ENCODE data around the gene LDHAL6A.

The LDHAL6A gene

GRCh38 chr11:18466402-18466801, 10.7 kb downstream of the LDHAL6A start:
- no peak for DNase-seq
- TF ChIP-seq POLR2A (IDR thresholded peaks at IDR 0.05; ENCODE audit: low read length) (no peak), GATA1 (IDR thresholded peaks at IDR 0.05; ENCODE audit: low read depth, low read length) (no peak)

DNA sequence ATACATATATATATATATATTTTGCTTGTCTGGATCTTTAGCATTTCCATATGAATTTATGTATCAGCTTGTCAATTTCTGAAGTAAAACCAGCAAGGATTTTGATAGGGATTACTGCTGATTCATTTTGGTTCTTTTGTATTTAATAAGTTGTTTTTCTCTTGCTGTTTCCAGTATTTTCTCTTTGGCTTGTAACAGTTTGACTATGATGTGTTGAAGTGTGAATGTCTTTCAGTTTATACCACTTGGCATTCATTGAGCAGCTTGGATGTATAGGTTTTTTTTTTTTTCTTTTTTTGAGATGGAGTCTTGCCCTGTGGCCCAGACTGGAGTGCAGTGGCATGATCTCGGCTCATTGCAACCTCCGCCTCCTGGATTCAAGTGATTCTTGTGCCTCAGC, 12.4 kb downstream of the LDHAL6A start:
- DNase-seq, result no peak
- TF ChIP-seq POLR2A (IDR thresholded peaks at IDR 0.05; ENCODE audit: low read length) (no peak), GATA1 (IDR thresholded peaks at IDR 0.05; ENCODE audit: low read depth, low read length) (no peak)

GRCh38 chr11:18468961-18469360, 13.3 kb downstream of the LDHAL6A start:
- TF ChIP-seq GATA1 (IDR thresholded peaks at IDR 0.05; ENCODE audit: low read depth, low read length) (no peak), POLR2A (IDR thresholded peaks at IDR 0.05; ENCODE audit: low read length) (no peak)
- no peak for DNase-seq

- DNase-seq, result no peak
- TF ChIP-seq POLR2A (IDR thresholded peaks at IDR 0.05; ENCODE audit: low read length), result no peak
- no peak for TF ChIP-seq GATA1 (IDR thresholded peaks at IDR 0.05; ENCODE audit: low read depth, low read length)
Observed at GRCh38 chr11:18471995-18472394, 16.3 kb downstream of the LDHAL6A start.

- DNase-seq, result no peak
- TF ChIP-seq POLR2A (IDR thresholded peaks at IDR 0.05; ENCODE audit: low read length) (no peak), GATA1 (IDR thresholded peaks at IDR 0.05; ENCODE audit: low read depth, low read length) (no peak)
Observed at GRCh38 chr11:18472587-18472986, 16.9 kb downstream of the LDHAL6A start.

GRCh38 chr11:18479063-18479462, 23.4 kb downstream of the LDHAL6A start:
- no peak for DNase-seq

DNA sequence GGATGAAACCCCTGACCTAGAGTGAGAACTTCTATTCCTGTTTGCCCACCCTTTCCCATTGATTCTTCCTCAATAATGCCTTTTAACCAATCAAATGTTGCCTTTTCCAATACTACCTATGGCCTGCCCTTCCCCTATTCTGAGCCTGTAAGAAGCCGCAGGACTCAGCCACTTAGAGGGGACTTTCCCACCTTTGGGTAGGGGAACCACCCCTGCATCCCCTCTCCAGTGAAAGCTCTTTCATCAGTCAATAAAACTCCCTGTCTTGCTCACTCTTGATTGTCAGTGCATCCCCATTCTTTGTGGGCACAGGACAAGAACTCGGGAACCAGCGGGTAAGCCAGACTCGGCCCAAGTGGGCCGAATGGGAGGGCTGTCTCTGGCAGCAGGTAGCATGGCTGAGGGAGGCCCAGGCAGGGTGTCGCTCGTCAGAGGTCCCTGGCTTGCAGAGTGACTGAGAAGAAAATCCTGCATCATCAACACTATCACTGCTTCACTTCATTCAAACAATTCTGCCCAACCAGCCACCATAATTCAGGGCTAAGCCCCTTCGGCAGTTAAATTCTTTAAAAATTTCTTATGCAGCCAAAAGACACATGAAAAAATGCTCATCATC, 30.4 kb downstream of the LDHAL6A start:
- no peak for DNase-seq
- TF ChIP-seq GATA1 (IDR thresholded peaks at IDR 0.05; ENCODE audit: low read depth, low read length) (no peak), POLR2A (IDR thresholded peaks at IDR 0.05; ENCODE audit: low read length) (no peak)

More at GRCh38 chr11:18479063-18479462, 23.4 kb downstream of the LDHAL6A start:
- TF ChIP-seq POLR2A (IDR thresholded peaks at IDR 0.05; ENCODE audit: low read length) (no peak), GATA1 (IDR thresholded peaks at IDR 0.05; ENCODE audit: low read depth, low read length) (no peak)

DNA sequence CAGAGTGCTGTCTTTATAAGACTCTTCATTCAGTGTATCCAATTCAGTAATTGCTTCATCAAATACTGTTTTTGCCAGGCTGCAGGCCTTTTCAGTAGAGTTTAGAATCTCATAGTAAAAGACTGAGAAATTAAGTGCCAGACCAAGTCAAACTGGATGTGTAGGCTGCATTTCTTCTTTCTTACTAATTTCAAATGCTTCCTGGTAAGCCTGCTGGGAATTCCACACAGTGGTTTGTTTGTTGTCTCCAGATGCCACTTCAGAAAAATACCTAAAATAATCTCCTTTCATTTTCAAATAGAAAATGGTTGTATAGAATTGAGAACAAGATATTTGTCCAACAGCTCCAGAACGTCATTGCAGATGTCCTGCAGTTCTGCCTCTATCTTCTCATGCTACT, 34.7 kb downstream of the LDHAL6A start:
- TF ChIP-seq POLR2A (IDR thresholded peaks at IDR 0.05; ENCODE audit: low read length), result no peak
- TF ChIP-seq GATA1 (IDR thresholded peaks at IDR 0.05; ENCODE audit: low read depth, low read length), result no peak
- DNase-seq, result no peak

GRCh38 chr11:18490736-18491485, 35.3 kb downstream of the LDHAL6A start:
- DNase-seq, result no peak
- TF ChIP-seq POLR2A (IDR thresholded peaks at IDR 0.05; ENCODE audit: low read length), result no peak
- TF ChIP-seq GATA1 (IDR thresholded peaks at IDR 0.05; ENCODE audit: low read depth, low read length), result no peak

DNA sequence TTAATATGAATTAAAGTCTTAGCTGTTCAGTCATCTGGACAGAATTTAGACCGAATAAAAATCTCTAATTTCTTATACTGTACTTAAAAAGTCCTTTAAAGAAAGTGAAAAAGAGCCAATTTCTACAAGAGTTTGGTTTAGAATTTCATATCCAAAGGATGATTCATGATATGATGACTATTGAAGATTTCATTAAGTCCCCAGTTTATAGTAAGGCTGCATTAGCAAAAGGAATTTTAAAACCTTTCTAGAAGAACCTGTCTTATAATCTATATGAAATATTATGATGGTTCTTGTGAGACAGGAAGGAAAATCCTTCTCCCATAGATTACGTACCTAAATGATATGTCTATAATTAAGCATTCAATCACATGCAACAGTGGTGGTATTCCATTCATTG, 36.3 kb downstream of the LDHAL6A start:
- no peak for DNase-seq
- TF ChIP-seq POLR2A (IDR thresholded peaks at IDR 0.05; ENCODE audit: low read length) (no peak), GATA1 (IDR thresholded peaks at IDR 0.05; ENCODE audit: low read depth, low read length) (no peak)

DNA sequence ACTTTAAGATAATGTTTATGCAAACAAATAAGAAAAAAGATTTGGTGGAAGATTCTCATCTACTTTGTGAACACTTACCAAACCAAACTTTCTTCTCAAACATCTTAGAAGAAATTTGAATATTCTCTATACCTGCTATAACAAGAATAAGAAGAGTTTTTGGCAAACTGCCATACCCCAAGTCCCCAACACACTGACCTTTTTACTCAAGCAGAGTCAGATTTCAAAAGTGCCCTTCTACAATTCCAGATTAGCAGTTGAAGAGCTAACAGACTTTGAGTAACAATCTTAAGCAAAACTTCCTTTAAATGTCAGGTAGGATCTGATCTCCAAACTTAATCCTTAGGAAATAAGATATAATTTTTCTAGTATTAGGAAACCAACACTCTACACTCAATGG, 37.2 kb downstream of the LDHAL6A start:
- TF ChIP-seq POLR2A (IDR thresholded peaks at IDR 0.05; ENCODE audit: low read length) (no peak), GATA1 (IDR thresholded peaks at IDR 0.05; ENCODE audit: low read depth, low read length) (no peak)

DNA sequence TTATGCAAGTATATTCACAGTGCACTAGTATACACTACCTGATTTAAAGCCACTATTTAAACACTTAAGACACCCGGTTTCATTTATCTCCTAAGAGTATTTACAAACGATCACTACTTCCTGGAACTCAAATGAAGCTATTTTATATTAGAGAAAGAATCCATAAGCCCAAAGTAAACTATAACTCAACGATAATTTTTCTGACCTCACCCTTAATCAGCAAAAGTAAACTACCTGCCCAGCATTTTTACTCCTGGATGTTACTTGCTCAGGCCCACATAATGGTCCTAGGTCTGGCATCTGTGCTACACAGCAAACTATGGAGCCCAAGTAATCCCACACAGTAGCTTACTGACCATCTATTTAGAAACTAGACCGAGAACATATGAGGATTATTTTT, 37.7 kb downstream of the LDHAL6A start:
- TF ChIP-seq GATA1 (IDR thresholded peaks at IDR 0.05; ENCODE audit: low read depth, low read length) (no peak), POLR2A (IDR thresholded peaks at IDR 0.05; ENCODE audit: low read length) (no peak)
- DNase-seq, result no peak

More for the DNA sequence above, 37.2 kb downstream of the LDHAL6A start:
- DNase-seq, result no peak

- no peak for DNase-seq
- TF ChIP-seq POLR2A (IDR thresholded peaks at IDR 0.05; ENCODE audit: low read length) (no peak), GATA1 (IDR thresholded peaks at IDR 0.05; ENCODE audit: low read depth, low read length) (no peak)
Observed at GRCh38 chr11:18495271-18495670, 39.6 kb downstream of the LDHAL6A start.

- DNase-seq, result no peak
- TF ChIP-seq POLR2A (IDR thresholded peaks at IDR 0.05; ENCODE audit: low read length) (no peak), GATA1 (IDR thresholded peaks at IDR 0.05; ENCODE audit: low read depth, low read length) (no peak)
Observed at GRCh38 chr11:18495703-18496102, 40.0 kb downstream of the LDHAL6A start.

DNA sequence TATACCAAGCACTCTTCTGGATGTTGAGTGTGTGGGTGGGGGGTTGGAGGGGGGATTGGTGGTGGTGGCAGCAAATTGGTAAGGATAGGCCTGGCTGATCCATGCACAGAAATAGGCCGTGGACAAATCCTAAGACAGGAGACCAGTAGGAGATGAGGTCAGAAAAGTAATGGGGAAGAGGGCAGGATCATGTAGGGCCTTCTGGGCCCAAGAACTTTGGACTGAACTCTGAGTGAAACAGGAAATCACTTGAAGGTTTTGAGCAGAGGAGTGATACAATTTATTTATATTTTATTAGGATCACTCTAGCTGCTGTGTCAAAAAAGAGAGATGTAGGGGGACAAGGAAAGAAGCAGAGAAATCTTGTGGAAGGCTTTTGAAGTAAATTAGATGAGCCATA, 42.4 kb downstream of the LDHAL6A start:
- DNase-seq, result no peak

More for the DNA sequence above, 42.4 kb downstream of the LDHAL6A start:
- TF ChIP-seq GATA1 (IDR thresholded peaks at IDR 0.05; ENCODE audit: low read depth, low read length), result no peak
- TF ChIP-seq POLR2A (IDR thresholded peaks at IDR 0.05; ENCODE audit: low read length), result no peak
